ENCODE results near the gene RCL1. TPM values are rescaled to one million over a fixed set of nuclear protein-coding genes. Genes with fewer than 3 reads are reported as not detected.
"Not testable (repeated sequence)": the region's sequence is repeated elsewhere in the genome, so short reads cannot be mapped to it uniquely, and the experiment has no call there.

RCL1 gene
- total RNA-seq, 2 donors from 2014 or later, result 27.0 to 49.4 TPM

DNA sequence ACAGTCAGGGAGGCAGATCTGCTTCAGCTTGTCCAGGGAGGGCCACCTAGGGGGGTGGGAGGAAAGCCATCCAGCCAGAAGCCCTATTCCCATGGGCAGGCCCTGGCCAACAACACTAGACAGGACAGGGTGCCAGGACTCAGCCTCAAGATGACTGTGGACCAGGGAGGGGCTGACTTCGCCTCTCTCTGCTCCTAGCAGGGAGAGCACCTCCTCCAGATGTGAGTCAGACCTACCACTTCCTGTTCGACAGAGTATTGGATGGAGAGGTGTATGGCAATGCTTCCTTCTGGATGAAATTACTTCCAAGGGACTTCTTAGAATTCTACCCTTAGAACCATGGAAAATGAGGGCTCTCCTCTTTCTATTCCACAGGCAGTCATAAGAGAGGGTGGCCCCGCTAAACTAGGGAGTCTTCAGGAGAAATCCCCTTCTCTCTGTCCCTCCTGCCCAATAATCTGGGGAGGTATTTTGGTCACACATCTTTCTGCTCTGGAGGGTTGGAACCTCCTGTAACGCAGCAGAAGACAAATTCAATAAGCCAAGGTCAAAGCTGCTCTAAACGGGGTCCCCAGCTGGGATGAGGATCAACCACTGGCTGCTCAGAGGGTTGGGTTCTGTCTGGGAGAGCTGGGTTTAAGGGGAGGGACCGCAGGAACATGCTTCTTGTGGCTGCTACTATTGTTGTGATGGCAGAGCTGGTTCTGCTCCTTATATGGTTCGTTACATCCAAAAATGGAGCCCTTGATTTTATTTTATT, 23.2 kb upstream of the RCL1 start:
- no peak for DNase-seq
- no peak for TF ChIP-seq POLR2A (IDR thresholded peaks at IDR 0.05)
- TF ChIP-seq, protein P1, sequence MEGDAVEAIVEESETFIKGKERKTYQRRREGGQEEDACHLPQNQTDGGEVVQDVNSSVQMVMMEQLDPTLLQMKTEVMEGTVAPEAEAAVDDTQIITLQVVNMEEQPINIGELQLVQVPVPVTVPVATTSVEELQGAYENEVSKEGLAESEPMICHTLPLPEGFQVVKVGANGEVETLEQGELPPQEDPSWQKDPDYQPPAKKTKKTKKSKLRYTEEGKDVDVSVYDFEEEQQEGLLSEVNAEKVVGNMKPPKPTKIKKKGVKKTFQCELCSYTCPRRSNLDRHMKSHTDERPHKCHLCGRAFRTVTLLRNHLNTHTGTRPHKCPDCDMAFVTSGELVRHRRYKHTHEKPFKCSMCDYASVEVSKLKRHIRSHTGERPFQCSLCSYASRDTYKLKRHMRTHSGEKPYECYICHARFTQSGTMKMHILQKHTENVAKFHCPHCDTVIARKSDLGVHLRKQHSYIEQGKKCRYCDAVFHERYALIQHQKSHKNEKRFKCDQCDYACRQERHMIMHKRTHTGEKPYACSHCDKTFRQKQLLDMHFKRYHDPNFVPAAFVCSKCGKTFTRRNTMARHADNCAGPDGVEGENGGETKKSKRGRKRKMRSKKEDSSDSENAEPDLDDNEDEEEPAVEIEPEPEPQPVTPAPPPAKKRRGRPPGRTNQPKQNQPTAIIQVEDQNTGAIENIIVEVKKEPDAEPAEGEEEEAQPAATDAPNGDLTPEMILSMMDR (IDR thresholded peaks at IDR 0.05), result no peak
- no peak overlapping the region for H3K4me3 ChIP-seq
- no peaks in the 10 kb centered on the region for H3K36me3 ChIP-seq (replicated peaks in 1 of 2; ENCODE audit: insufficient read depth in 1 of 2, low read depth in 2 of 2)
- H3K27ac ChIP-seq, result no peak overlapping the region
- H3K9me3 ChIP-seq, result no peaks in the 10 kb centered on the region
- no peaks in the 10 kb centered on the region for H3K4me1 ChIP-seq
- no peak for ATAC-seq
- intact Hi-C loops (cut with DNase I), result loop anchor here (10.0 kb wide), 1 partner anchor 225 kb away; no protein-coding TSS in a partner anchor
- WGBS, 2 donors, result 70 to 79% methylated on average over 6 to 7 of the region's 7 CpGs
- no peaks in the 10 kb centered on the region for H3K27me3 ChIP-seq

DNA sequence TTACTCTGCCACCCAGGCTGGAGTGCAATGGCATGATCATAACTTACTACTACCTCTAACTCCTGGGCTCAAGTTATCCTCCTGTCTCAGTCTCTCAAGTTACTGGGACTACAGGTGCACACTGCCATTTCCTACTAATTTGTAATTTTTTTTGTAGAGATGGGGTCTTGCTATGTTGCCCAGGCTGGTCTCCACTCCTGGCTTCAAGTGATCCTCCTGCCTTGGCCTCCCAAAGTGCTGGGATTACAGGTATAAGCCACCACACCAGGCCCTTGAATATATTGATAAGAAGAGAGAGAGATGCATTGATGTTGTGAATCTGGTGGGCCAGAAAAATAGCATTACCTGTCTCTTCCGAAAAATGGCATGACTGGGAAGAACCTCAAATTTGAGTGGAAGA, 21.0 kb upstream of the RCL1 start:
- no peaks in the 10 kb centered on the region for H3K36me3 ChIP-seq (replicated peaks in 1 of 2; ENCODE audit: insufficient read depth in 1 of 2, low read depth in 2 of 2)
- no peaks in the 10 kb centered on the region for H3K9me3 ChIP-seq
- H3K4me1 ChIP-seq, result no peaks in the 10 kb centered on the region
- no peak for TF ChIP-seq POLR2A (IDR thresholded peaks at IDR 0.05)
- TF ChIP-seq, protein P1 (IDR thresholded peaks at IDR 0.05), result no peak
- 74 to 97% methylated on average over 1 of the region's 1 CpG for WGBS, 2 donors
- no peaks in the 10 kb centered on the region for H3K27me3 ChIP-seq
- no peak for ATAC-seq
- intact Hi-C loops (cut with DNase I), result no loop called here
- no peak for DNase-seq
- H3K27ac ChIP-seq, result no peak overlapping the region
- no peak overlapping the region for H3K4me3 ChIP-seq

DNA sequence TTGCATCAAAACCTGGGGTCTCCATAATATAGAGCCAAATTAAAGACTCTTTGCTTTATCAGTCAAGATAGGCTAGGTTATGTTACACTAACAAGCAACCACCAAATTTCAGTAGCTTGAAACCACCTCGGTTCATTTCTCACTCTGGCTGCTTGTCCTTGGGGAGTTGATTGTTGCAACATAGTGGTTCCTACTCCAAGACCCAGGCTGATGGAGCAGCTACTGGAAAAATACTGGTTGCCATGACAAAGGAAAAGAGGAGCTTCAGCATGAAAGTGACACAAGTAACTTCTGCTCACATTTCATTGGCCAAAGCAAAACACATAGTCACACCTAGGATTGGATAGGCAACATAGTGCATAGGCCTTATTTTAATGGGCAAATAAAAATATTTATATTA, 18.5 kb upstream of the RCL1 start:
- ATAC-seq, result peak; percentile 38
- Histone ChIP-seq H3K9me3 (no peaks in the 10 kb centered on the region), H3K4me3 (no peak overlapping the region), H3K4me1 (no peaks in the 10 kb centered on the region), H3K27me3 (no peaks in the 10 kb centered on the region), H3K36me3 (replicated peaks in 1 of 2; ENCODE audit: insufficient read depth in 1 of 2, low read depth in 2 of 2) (no peaks in the 10 kb centered on the region), H3K27ac (no peak overlapping the region)
- WGBS, 2 donors, result 50 to 62% methylated on average over 1 of the region's 1 CpG
- intact Hi-C loops (cut with DNase I), result no loop called here
- TF ChIP-seq, protein P1 (IDR thresholded peaks at IDR 0.05), result no peak
- no peak for TF ChIP-seq POLR2A (IDR thresholded peaks at IDR 0.05)
- peak in 1 of 4 donors; percentile 28 for DNase-seq

GRCh38 chr9:4774958-4775357, 17.8 kb upstream of the RCL1 start:
- H3K27ac ChIP-seq; H3K27me3 ChIP-seq; H3K36me3 ChIP-seq (replicated peaks in 1 of 2; ENCODE audit: insufficient read depth in 1 of 2, low read depth in 2 of 2); ATAC-seq; intact Hi-C loops (cut with DNase I); H3K9me3 ChIP-seq; H3K4me1 ChIP-seq; DNase-seq; H3K4me3 ChIP-seq: not testable (repeated sequence)
- 66 to 80% methylated on average over 2 of the region's 2 CpGs for WGBS, 2 donors

DNA sequence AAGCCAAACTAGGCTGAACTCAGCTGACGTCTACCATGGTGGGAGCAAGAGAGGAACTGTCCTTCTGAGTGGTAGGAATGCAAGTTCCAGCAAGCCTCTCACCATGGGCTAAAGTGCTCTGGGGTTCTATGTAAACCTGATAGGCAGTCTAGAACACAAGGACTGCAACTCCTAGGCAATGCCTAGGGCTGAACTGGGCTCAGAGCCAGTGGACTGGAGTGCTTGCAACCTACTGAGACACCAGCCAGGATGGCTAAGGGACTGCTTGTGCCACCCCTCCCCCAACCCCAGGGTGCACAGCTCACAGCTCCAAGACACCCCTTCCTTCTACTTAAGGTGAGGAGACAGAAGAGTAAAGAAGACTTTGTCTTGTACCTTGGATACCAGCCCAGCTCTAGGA, 12.1 kb upstream of the RCL1 start:
- TF ChIP-seq, protein P1 (IDR thresholded peaks at IDR 0.05), result no peak
- no peak for TF ChIP-seq POLR2A (IDR thresholded peaks at IDR 0.05)
- ATAC-seq, result no peak

More for the DNA sequence above, 12.1 kb upstream of the RCL1 start:
- Histone ChIP-seq H3K27me3 (no peaks in the 10 kb centered on the region), H3K27ac (no peak overlapping the region), H3K36me3 (replicated peaks in 1 of 2; ENCODE audit: insufficient read depth in 1 of 2, low read depth in 2 of 2) (no peaks in the 10 kb centered on the region), H3K4me3 (no peak overlapping the region), H3K9me3 (no peaks in the 10 kb centered on the region), H3K4me1 (no peaks in the 10 kb centered on the region)
- intact Hi-C loops (cut with DNase I), result no loop called here
- WGBS, 2 donors, result 75 to 93% methylated on average over 1 of the region's 1 CpG
- no peak for DNase-seq
